Mucosa of descending colon (tissue), 3 donors: ENCODE results near the gene CD55. TPM values are rescaled to one million over a fixed set of nuclear protein-coding genes. Genes with fewer than 3 reads are reported as not detected.

Experiments
- ATAC-seq: fragments of 200-7000 bp; cut with Tn5 transposase; one replicate; pipeline ENCODE4 v1.9.1; 2020; ENCODE audit warnings: mild to moderate bottlenecking, moderate library complexity
- DNase-seq, 3 donors: peaks; one replicate each; pipeline ENCODE4 v3.0.0-alpha.2; 2020
- H3K36me3 ChIP-seq: fragments of 200-600 bp; one replicate; pipeline ENCODE4 v1.8.0; 2021; ENCODE audit warnings: low read depth, mild to moderate bottlenecking
- H3K4me1 ChIP-seq: fragments of 200-600 bp; one replicate; pipeline ENCODE4 v1.8.0; 2021; ENCODE audit warnings: low read depth, mild to moderate bottlenecking
- H3K4me3 ChIP-seq: fragments of 200-600 bp; one replicate; pipeline ENCODE4 v1.8.0; 2021; ENCODE audit warnings: mild to moderate bottlenecking
- H3K9me3 ChIP-seq: fragments of 200-600 bp; one replicate; pipeline ENCODE4 v1.8.0; 2021; ENCODE audit warnings: mild to moderate bottlenecking
- intact Hi-C, 2 donors: fragments of 100-400 bp; cut with DNase I in 1 of 2; cut with micrococcal nuclease in 1 of 2; formaldehyde crosslinking; loops; one replicate each; pipeline versions ENCODE4 v1.11.0 to v1.11.1; 2022; cut with DNase I, micrococcal nuclease
- total RNA-seq, 3 donors: library from RNA; stranded (reverse); fragmentation: NEBNext Ultra II Directional in 2 of 3; extraction: Animal tissue kit (Norgen Biotek cat#: 25700) in 2 of 3; gene quantifications; one replicate each; pipeline versions ENCODE4 v1.2.1 to v1.2.4, GENCODE V29; 2021 to 2023
- TF ChIP-seq, protein P1 (sequence below): fragments of 200-600 bp; IDR thresholded peaks from one replicate; pipeline ENCODE4 v1.8.0; 2022; ENCODE audit warnings: antibody characterized with exemption, mild to moderate bottlenecking
- donor health status: DM: no; HTN: no; CAD: no; lungs with moderate emphysema.
- donor health status: DM: no; HTN: no; CAD: no.
- donor health status: DM: no; HTN: yes; CAD: no.

Gene CD55
- total RNA-seq, 3 donors from 2014 or later = 40.1 to 53.0 (median 50.8) TPM

DNA sequence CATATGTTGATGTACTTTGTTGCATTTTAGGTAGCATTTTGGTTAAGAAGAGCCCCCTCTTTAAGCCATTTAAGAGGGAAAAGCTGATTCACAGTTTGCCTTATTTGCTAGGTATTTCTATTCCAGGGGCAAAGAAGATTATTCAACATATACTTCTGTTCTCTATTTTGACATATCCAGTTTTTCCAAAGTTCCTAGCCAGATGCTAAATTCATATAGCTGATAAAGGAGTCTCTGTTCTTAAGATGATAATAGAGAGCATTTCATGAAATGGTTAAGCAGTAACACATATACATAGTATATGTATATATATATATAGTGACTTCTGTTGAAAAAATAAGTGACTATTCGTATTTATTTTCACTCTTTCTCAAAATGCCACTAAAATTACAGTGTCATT lies 15.5 kb upstream of the CD55 start:
- Histone ChIP-seq H3K9me3 (no peaks in the 10 kb centered on the region), H3K4me3 (no peak overlapping the region), H3K36me3 (no peaks in the 10 kb centered on the region), H3K4me1 (peaks cover 11% of the 10 kb centered on the region)
- intact Hi-C loops = no loop called here
- TF ChIP-seq, protein P1, sequence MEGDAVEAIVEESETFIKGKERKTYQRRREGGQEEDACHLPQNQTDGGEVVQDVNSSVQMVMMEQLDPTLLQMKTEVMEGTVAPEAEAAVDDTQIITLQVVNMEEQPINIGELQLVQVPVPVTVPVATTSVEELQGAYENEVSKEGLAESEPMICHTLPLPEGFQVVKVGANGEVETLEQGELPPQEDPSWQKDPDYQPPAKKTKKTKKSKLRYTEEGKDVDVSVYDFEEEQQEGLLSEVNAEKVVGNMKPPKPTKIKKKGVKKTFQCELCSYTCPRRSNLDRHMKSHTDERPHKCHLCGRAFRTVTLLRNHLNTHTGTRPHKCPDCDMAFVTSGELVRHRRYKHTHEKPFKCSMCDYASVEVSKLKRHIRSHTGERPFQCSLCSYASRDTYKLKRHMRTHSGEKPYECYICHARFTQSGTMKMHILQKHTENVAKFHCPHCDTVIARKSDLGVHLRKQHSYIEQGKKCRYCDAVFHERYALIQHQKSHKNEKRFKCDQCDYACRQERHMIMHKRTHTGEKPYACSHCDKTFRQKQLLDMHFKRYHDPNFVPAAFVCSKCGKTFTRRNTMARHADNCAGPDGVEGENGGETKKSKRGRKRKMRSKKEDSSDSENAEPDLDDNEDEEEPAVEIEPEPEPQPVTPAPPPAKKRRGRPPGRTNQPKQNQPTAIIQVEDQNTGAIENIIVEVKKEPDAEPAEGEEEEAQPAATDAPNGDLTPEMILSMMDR = no peak
- no peak for ATAC-seq
- no peak for DNase-seq

GRCh38 chr1:207306603-207307002 lies 14.9 kb upstream of the CD55 start:
- intact Hi-C loops = no loop called here
- no peaks in the 10 kb centered on the region for H3K9me3 ChIP-seq
- no peak overlapping the region for H3K4me3 ChIP-seq
- TF ChIP-seq, protein P1 = no peak
- no peaks in the 10 kb centered on the region for H3K36me3 ChIP-seq
- peaks cover 11% of the 10 kb centered on the region for H3K4me1 ChIP-seq
- DNase-seq (no peak), ATAC-seq (no peak)

- Histone ChIP-seq H3K4me3 (no peak overlapping the region), H3K36me3 (no peaks in the 10 kb centered on the region), H3K4me1 (peaks cover 11% of the 10 kb centered on the region), H3K9me3 (no peaks in the 10 kb centered on the region)
- intact Hi-C loops = no loop called here
- TF ChIP-seq, protein P1 = no peak
- DNase-seq = no peak
- no peak for ATAC-seq
These were observed 12.9 kb upstream of the CD55 start for GRCh38 chr1:207308451-207309190.

DNA sequence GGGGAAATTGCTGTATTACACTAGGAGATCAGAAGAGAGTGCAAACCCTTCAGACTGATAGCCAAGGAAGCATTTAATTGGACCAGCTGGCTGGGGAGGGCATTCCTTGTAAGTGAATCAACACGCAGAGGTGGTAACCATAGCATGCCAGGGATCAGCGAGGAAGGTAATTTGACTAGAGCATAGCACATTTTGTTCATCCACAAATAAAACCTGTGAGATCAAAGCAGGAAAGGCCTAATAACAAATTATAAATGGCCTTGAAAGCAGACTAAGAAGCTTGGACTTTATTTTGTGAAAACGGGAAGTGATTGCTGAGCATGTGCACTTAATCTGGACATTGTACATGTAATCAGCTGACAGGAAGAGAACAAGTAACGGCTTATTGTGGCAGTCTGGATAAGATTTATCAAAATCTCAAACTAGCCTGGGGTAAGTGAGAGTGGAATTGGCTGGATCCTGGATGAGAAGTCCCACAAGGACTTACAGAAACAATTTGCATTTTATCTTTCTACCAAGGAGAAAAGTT lies 11.7 kb upstream of the CD55 start:
- intact Hi-C loops = no loop called here
- H3K4me1 ChIP-seq = peaks cover 11% of the 10 kb centered on the region
- ATAC-seq (peak; percentile 87), DNase-seq (peak in 1 of 3 donors; percentile 33)
- TF ChIP-seq, protein P1 = no peak
- no peaks in the 10 kb centered on the region for H3K9me3 ChIP-seq
- no peak overlapping the region for H3K4me3 ChIP-seq
- H3K36me3 ChIP-seq = no peaks in the 10 kb centered on the region

DNA sequence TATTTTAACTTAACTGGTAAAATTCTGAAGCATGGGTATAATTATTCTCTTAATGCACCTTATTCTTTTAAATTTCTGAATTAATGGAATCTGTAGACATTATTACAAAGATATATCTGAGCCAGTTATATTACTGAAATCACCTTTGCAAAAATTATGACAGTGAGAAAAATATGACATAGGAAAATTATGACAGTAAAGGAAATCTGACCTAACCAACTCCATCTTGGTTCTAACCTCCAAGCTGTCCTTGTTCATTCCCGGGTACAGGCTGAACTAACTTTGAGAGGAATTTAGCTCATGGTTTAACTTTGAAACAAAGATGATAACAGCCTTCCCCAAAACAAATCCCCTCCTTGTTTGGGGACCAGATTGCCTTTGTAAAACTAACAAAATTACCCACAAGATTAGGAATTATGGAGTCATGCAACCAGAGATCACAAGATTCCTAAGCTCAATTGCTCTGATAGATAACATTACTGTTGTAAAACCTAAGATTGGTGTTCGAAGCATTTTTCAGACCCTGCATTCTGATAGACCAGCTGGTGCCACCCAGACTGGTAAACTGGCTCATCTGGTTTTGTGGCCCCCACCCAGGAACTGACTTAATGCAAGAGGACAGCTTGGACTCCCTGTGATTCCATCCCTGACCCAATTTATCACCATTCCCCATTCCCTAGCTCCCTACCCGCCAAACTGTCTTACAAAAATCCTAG lies 9.4 kb upstream of the CD55 start:
- intact Hi-C loops = no loop called here
- no peak for ATAC-seq

More for the DNA sequence above, 9.4 kb upstream of the CD55 start:
- peaks cover 11% of the 10 kb centered on the region for H3K4me1 ChIP-seq
- no peaks in the 10 kb centered on the region for H3K36me3 ChIP-seq
- no peaks in the 10 kb centered on the region for H3K9me3 ChIP-seq
- no peak for DNase-seq
- no peak overlapping the region for H3K4me3 ChIP-seq
- TF ChIP-seq, protein P1 = no peak
